Measurements from ENCODE around the gene NGEF.

DNA sequence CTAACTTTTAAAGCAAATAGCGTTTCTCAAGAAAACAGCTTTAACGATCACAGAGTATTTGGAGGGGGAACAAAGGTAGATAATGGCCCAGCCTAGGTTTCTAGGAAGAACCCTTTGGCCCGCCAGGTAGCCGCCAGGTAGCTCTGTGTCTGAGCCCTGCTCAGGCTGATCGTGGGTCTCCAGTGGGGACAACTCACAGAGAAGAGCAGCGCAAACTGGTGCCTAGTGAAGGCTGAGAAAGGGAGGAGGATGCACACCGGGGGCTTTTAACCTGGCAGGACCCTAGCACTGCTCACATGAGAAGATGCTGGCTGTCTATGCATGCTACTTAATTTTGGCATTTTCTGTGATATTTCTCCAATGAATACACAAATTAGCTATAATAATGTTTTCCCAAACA lies 5.8 kb downstream of the NGEF start:
- TF ChIP-seq EZH2 (IDR thresholded peaks at IDR 0.05; ENCODE audit: low read length, unreplicated experiment): no peak
- TF ChIP-seq, protein P1, sequence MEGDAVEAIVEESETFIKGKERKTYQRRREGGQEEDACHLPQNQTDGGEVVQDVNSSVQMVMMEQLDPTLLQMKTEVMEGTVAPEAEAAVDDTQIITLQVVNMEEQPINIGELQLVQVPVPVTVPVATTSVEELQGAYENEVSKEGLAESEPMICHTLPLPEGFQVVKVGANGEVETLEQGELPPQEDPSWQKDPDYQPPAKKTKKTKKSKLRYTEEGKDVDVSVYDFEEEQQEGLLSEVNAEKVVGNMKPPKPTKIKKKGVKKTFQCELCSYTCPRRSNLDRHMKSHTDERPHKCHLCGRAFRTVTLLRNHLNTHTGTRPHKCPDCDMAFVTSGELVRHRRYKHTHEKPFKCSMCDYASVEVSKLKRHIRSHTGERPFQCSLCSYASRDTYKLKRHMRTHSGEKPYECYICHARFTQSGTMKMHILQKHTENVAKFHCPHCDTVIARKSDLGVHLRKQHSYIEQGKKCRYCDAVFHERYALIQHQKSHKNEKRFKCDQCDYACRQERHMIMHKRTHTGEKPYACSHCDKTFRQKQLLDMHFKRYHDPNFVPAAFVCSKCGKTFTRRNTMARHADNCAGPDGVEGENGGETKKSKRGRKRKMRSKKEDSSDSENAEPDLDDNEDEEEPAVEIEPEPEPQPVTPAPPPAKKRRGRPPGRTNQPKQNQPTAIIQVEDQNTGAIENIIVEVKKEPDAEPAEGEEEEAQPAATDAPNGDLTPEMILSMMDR (conservative IDR thresholded peaks at IDR 0.05; ENCODE audit: low read depth, low read length): no peak
- TF ChIP-seq EZH2phosphoT487 (IDR thresholded peaks at IDR 0.05; ENCODE audit: borderline replicate concordance, low read length): no peak
